Testis (tissue), 2 donors: ENCODE results near the gene CDC42EP1.

Source experiments
- CTCF ChIP-seq, 3 experiments: fragments of 450-650 bp in 2 of 3; fragments of 200-600 bp in 1 of 3; sonication (generic) in 1 of 3; IDR thresholded peaks; one replicate each; pipeline ENCODE4 v1.5.1; 2016 to 2019; ENCODE audit warnings: antibody characterized with exemption in 3 of 3, mild to moderate bottlenecking in 2 of 3, moderate library complexity in 1 of 3
- POLR2A ChIP-seq: fragments of 450-650 bp; IDR thresholded peaks from one replicate; pipeline ENCODE4 v1.6.1; 2017; ENCODE audit warnings: antibody characterized with exemption, mild to moderate bottlenecking, moderate library complexity

DNA sequence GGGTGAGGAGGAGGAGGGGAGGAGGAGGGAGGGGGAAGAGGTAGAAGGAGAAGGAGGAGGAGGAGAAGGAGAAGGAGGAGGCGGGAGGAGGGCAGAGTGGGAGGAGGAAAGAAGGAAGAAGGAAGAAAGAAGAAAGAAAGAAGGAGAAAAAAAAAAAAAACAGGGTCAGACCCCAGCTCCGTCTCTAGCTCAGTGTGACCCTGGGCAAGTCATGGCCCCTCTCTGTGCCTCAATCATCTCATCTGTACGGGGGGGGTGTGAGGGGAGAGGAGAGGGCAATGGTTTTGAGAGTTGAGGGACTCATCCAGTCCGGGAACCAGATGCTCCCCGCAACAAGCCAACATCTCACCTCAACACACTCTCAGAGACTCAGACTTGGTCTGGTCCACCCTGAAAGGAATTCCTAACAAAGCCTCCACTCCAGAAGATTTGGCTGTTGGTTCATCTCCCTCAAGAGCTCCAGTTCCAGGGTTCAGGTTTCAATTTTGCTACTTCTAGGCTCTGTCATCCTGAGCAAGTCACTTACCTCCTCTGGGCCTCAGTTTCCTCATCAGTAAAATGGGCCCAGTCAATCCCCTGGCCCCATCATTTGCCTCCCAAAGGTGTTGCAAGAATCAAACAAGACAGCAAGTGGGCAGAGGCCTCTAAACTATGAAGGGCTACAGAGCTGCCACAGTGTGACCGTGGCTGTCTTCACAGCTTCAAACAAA is 48.7 kb upstream of the CDC42EP1 start:
- TF ChIP-seq CTCF (IDR thresholded peaks at IDR 0.05) (no peak), POLR2A (no peak)
